ENCODE data around the gene C1S.

C1S gene

DNA sequence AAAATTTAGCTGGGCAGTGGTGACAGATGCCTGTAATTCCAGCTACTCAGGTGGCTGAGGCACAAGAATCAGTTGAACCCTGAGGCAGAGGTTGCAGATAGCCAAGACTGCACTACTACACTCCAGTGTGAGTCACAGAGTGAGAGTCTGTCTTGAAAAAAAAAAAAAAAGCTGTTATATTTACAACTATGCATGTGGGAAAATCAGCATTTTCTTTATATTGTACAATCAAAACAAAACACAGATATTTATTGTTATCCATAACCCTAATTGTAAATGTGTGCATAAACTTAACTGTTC is 19.3 kb downstream of the C1S start:
- peak; percentile 54 for DNase-seq

DNA sequence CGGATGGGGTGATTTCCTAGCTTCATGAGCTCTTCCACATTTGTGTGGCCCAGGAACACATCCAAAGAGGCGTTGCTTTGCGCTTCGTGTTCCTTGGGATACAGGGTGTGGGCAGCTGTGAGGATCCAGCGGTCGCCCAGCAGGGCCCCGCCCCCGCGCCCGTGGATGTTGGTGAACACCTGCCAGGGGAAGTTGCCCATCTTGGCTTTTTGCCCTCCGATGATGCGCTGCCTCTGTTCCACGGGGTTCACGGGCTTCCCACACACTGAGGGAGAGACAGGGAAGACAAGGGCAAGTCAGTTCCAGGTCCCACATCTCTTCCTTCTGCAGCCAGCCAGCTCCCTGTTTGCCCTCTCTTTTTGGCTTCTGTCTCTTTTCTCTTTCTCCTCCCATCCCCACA is 20.5 kb downstream of the C1S start:
- DNase-seq: no peak

DNA sequence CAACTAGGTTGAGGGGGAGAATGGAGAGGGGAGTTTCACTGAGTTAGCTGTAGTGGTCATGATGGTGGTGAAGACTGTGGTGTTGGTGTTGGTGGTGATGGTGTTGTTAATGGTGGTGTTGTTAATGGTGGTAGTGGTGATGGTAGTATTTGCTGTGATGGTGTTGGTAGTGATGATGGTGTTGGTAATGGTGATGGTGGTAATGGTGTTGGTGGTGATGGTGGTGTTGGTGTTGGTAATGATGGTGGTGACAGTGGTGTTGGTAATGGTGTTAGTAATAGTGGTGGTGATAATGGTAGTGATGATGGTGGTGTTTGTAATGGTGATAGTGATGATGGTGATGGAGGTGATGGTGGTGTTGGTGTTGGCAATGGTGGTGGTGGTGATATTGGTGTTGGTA is 22.6 kb downstream of the C1S start:
- DNase-seq: no peak

DNA sequence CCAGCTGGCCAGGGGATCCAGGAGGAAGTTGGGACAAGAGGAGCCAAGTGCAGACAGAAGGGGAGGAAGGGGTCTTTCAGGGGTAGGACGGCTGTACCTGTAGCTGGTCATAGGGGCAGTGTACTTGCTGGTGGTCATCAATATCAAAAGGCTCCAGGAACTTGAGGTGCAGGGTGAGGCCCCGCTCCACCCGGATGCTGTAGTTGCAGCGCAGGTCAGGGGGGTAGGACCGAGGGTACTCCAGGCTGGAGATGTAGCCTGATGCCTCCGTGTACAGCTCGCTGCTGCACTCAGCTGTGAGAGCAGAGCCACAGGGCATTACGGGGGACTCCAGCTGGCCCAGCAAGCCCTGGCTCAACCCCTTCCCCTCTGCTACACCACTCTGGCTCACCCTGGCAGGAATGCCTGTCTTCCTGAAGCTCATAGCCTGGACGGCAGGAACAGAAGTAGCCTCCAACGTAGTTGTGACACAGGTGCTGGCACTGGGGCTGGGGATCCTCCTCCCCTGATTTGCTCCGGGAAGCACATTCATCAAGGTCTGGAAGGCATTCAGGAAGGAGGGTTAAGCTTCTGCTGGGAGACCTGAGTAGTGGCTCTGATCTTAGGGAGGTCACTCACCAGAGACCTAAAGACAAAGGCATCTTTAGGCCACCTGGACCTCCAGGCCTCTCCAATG is 28.8 kb downstream of the C1S start:
- no peak for DNase-seq

DNA sequence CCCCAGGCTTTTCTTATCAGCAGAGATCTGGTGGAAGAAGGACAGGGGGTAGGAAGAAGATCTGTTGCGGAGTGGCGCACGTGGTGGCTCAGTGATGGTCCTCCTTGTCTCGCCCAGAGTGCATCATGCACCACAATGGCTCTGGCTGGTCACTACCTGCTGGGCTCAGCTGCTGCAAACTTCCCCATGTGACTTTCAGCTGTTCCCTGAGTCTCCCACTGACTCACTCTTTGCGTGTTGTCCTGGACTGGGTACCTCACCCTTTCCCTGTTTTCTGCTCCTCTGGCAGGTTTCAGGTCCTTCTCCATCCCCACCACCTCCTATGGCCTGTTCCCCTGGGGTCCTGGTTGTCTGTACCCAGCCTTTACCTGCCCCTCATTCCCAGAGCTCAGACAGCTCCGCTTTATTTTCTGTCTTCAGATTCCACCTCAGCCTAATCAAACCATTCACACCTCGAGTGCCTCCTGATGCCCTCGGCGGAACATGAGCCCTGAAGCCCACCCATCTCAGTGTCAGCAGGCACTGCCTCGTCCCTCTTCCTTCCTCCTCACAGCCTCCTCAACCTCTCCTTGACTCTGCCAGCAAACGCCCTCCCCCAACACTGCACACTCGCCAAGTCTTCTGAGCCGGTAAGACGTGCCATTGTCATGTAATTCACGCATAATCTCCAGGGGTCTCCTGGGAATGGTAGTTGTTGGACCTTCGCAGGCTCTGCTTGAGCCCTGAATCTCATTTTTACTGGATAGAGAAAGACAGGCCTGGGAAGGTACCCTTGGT is 29.9 kb downstream of the C1S start:
- DNase-seq: no peak

DNA sequence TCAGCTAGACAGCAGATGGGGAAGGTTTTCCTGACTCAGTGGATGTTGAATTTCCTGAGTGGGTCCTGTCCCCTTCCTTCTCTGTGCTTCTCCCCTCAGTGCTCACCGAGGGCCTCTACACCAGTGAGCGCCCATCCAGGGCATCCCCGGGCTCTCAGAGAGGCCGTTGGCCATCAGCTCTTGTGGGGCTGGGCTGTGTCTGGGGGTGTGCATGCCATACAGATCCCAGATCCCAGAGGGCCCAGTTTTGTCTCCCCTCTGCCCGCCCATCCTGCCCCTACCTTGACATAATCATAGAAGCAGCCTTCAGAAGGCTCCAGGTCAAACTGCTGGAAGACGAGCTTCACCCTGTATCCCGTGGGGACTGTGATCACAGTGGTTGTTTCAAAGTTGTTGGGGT is 30.7 kb downstream of the C1S start:
- no peak for DNase-seq

DNA sequence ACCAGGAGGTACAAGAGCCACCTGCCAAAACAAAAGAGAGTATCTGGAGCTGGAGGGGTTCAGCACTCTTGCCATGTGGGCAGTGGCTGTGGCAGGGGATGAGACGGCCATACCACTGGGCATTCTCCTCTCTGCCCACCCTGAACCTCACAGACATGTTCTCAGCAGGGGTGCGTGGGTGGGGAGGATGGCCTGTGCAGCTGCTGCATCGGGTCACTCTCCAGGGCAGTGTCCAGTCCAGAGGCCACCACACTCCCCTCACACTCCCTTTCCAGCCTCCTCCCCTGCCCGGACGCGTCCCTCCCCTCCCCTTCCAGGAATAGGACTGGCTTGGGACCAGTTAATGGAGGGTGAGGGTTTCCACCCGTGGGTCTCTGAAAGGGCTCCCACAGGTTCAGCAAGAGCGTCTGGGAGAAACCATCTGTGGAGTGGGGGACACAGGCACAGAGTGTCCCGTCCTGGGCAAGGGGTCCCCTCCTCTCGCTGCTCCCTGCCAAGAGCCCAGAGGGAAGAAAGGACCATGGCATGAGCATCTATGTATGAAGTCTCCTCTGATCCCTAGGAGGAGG is 31.2 kb downstream of the C1S start:
- DNase-seq: no peak

DNA sequence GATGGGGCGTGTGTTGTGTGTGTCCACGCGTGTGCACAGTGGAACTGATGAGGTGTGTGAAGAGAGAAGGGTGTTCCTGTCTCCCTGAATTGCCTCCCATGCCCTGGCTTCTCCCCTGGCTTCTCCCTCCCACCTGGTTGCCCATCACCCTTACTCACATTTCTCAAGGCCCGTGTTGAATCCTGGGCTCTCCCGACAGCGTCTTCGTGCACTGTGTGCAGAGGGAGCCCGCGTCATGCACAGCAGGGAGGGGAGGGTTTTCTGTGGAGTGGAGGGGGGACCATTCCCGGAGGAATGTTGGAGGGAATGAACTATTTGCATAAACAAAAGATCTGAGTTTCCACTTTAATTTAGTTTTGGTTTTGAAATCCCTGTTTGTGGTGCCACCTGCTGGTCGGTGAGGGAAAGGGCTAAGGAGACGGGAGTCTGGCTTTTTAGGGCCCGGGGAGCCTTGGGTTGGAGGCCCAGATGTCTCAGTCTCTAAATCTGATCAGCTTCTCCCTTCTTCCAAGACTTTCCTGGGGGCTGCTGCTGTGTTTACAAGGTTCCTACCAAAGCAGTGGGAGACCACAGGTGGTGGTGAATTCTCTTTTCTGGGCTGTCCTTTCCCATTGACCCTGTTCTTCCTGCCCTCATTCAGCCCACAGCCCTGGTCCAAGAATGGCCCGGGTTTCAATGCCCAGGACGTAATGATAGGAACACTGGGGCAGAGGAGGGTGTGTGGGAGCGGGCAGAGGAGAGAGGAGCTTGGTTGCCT is 31.9 kb downstream of the C1S start, which contains the start of gene C1R:
Gene C1R (minus strand): TSS at position 217 of the 757 bp plus-strand sequence. CDS start 57 bp downstream, at position 160.
- DNase-seq: peak; percentile 93

DNA sequence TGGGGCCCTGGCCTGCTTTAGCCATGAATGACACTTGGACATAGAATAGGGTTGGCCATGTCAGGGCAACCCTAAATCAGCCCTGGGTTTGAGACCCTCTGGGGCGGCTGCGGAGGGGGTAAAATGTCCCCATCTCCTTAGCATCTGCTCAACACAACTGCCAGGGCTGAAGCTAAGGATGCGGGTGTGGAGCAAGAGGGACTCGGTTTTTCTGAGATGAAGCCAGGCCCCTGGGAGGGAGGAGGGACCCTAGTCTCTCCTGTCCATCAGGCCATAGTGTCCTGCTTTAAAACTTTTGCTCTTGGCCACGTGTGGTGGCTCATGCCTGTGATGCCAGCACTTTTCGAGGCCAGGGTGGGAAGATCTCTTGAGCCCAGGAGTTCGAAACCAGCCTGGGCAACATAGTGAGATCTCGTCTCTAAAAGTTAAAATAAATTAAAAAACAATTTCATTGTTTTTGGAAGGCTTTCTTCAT is 32.5 kb downstream of the C1S start:
- DNase-seq: no peak

DNA sequence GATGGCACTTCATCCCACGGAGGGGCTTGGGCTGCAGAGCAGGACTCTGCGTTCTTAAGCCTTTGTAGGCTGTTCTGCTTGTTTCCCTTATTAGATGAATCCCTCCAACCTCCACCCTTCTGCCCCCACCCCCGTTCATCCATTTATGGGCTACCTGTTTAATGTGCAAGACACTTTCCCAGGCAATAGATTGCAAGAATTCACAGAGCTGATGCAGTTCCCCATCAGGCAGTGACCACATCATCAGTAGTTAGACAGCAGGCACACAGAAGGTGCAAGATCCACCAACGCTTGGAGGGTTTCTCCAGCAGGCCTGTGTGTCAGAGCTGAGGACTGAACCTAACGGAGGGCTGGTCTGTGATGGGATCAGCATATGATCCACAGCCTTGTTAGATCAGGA is 33.0 kb downstream of the C1S start:
- DNase-seq: no peak

DNA sequence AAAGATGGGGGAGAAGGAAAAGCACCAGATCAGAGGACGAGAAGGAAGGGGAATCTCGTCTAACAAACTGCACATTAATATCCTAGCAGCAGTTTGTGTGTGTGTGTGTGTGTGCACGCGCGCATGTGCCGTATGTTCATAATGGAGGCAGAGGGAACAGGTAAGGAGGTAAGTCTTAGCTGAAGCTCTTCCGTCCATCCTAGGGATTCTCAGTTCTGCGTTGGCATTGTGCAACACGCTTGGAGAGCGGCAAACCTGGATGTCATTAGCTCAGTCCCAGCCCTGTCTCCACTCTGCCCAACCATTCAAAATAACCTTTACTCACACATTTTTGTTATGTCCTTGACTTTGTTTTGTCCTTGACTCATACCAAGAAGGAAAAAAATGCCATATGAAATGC is 33.4 kb downstream of the C1S start:
- DNase-seq: peak; percentile 38

DNA sequence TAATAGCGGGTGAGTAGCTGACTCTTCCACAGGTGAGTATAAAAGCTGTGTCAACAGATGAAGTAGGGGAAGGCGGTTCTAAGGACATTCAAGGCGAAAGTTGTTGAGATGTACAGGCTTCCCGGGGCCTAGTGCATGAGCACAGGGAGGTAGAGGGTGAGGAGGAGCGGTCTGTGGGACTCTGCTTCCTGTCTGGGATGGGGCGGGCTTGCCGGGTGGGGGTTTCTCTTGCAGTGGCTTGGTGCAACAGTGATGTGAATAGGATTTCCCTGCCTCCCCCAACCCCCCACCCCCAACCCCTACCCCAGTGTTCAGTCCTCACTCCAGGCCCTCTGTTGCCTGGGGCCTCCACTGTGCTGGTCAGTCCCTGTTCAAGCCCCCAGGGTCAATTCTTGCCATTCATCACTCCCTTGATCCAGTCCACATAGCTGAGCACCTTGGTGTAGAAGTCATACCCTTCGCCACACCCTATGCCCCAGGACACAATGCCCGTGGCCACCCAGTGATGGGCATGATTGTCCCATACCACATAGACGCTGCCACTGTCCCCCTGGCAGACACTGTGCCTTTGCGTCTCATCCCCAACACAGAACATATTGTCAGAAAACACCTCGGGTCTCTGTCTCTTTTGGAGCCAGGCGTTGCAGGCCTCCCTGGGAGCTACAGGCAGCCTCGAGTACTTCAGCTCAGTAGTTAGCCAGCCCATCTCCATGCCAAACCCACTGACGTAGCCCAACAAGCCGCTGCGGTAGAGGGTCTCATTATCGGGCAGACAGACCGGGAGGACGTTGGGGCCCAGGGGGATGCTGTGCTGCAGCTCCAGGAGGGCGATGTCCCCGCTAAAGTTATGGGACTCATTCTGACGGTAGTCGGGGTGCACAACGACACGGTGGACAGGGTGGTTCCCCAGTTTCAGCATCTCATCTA is 35.8 kb downstream of the C1S start:
- no peak for DNase-seq

DNA sequence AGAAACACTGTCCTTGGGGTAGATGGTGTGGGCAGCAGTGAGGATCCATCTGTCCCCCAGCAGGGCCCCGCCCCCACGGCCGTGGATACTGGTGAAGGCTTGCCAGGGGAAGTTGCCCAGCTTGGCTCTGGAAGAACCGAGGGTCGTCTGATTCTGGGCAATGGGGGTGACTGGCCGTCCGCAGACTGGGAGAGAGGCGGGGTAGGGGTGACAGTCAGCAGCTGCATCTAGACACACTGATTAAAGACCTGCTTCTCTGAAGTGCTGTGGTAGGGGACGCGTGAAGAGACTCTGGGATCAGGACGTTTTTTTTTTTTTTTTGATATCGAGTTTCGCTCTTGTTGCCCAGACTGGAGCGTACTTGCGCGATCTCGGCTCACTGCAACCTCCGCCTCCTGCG is 36.5 kb downstream of the C1S start:
- DNase-seq: no peak

DNA sequence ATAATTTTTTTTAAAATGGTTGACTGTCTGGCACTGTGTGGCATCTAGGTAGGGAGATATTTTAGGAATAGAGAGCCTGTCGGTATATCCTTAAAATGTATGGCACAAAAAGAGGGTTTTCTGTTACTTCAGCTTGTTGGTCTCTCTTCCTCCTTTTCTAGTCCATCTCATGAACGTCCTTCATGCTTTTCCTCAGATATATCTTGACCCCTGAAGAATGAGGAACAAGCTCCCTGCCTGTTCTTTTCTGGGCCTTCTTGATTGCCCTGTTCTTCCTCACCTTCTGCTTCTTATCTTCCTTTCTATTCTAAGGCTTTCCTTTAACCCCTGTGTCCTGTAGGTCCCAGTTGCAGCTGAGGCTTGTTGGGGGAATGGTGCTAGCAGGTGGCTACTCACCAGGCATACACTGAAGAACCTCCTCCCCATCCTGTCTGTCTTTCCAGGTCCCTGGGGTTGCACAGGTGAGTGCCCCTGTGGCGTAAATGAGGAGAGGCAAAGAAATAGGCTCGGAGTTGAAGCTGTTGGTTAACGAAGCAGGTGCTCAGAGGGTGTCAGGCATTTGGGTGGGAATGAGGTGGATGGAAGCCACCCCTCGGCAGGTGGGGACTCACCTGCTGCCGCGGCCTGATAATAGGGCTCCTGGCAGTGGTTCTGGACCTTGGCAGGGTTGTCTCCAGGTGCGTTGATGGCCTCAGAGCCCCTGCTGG is 38.9 kb downstream of the C1S start:
- DNase-seq: no peak

DNA sequence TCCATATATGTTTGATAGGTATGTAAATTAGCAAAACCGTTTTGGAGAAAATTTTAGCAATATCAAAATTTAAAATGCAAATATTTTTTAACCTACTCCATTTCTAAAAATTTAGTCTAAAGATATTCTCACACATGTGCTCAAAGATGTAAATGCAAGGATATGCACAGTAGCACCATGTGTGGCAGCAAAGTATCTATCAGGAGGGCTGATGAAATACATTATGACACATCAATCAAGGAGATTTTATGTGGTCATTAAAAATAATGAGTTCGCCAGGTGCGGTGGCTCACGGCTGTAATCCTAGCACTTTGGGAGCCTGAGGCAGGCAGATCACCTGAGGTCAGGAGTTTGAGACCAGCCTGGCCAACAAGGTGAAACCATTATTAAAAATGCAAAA is 39.7 kb downstream of the C1S start:
- DNase-seq: no peak

DNA sequence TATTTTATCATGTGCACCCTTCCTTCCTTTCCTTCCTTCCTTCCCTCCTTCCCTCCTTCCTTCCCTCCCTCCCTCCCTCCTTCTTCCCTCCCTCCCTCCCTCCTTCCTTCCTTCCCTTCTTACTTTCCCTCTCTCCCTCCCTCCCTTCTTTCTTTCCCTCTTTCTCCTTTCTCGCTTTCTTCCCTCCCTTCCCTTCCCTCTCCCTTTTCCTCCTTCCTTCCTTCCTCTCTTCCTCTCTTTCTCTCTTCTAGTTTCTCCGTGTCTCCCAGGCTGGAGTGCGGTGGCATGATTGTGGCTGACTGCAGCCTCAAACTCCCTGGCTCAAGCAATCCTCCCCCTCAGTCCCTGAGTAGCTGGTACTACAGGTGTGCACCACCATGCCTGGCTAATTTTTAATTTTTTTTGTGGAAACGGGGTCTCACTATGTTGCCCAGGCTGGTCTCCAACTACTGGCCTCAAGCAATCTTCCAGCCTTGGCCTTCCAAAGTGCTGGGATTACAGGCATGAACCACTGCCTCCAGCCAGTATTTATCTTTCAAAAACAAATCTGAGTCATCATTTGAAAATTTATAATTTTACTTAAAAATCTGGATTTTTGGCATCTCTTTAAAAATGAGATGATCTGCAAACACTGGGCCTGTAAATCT is 40.7 kb downstream of the C1S start:
- DNase-seq: no peak

DNA sequence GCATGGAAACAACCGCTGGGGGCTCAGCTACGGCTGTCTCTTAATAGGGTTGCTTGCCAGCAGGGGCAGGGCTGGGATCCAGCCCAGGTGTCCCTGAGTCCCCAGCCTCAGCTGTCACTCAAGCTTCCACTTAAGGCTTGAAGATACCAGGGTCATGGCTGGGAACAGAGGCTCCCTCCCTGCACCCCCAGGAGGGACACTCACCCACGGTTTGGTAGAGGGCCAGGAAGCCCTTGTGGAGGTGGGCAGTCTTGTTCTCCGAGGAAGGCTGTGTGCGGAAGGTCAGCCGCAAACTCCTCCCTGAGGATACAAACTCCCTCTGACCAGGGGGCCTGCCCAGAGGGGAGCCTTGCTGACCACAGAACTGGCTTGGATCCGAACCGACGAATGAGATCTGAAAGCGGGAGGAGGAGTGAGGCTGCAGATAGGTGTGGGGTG is 41.2 kb downstream of the C1S start:
- no peak for DNase-seq

DNA sequence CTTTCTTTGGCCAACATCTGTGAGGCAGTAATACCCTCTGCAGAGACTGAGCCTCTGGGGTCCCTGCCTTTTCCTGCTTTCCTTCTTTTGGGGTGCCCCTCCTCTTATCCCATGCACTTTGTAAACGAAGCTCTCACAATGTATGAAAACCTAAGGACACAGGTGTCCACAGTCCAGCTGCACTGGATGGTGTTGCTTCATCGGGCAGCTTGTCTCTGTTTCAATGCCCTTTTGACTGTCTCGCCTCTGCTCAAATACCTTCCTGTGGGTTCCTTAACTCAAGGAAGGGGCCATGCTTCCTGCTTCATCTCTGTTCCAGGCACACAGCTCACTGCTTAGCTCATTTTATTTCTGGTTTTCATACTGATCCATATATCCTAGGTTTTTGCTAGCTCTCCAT is 42.1 kb downstream of the C1S start:
- no peak for DNase-seq

DNA sequence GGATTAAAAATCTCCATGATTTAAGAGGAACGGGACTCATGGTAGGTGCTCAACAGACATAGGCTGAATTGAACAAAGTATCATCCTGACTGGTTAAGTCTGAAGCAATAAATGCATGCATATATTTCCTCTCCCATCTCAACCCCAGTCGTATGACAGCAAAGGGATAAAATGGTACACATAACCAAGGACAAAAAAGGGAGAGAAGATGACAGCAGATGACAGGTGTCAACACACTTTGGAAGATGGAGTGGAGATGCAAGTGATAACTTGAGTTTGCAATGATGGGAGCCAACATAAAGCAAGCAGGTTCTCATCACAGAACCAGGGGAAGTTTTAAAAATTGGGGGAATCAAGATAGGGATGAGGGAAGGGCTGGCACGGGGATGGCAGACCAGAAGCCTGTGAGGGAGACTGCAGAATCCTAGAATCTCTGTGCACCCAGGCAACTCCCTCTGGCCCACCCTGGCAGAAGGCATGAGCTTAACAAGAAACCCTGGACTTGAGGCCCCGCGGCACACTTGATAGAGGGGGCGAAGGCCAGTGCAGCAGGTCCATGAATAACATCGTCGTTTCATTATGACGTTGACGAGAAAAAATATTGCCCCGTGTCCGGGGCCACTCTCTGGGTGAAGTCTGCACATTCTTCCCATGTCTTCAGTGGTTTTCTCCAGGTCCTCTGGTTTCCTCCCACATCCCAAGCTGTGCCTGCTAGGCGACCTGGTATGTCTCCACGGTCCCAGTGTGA is 43.5 kb downstream of the C1S start:
- no peak for DNase-seq

DNA sequence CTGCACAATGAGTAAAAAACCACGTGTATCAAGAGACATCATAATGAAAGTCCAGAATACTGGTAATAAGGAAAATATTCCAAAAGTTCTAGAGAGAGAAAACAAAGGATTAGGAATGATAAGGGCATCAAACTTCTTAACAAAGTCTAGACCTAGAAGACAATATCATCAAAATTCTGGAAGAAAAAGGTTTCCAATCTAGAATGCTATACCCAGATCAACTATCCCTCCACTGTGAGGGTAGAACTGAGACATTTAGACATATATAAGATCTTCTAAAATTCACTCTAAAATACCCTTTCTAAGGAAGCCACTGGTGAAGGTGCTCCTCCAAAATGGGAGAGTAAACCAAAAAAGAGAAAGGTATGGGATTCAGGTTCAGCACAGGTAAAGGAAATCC is 45.6 kb downstream of the C1S start:
- DNase-seq: no peak
